GM18951 (cell line): ENCODE measurements around the gene CFAP298.
"Not testable (repeated sequence)": the region's sequence is repeated elsewhere in the genome, so short reads cannot be mapped to it uniquely, and the experiment has no call there.

ENCODE experiments used
- POLR2A ChIP-seq: IDR thresholded peaks from 4 replicates; pipeline ENCODE4 v1.6.1; 2011; ENCODE audit warnings: mild to moderate bottlenecking; ENCODE audit not compliant: insufficient read length, insufficient read depth; ENCODE audit errors: extremely low read depth
- in situ Hi-C: fragments of 300-500 bp; cut with MboI; formaldehyde crosslinking; loops from one replicate; pipeline ENCODE4 v1.12.0; 2022; ENCODE audit warnings: low sequenced_read_pairs, mixed read lengths, inconsistent platforms; ENCODE audit not compliant: unreplicated experiment

The CFAP298 gene

DNA sequence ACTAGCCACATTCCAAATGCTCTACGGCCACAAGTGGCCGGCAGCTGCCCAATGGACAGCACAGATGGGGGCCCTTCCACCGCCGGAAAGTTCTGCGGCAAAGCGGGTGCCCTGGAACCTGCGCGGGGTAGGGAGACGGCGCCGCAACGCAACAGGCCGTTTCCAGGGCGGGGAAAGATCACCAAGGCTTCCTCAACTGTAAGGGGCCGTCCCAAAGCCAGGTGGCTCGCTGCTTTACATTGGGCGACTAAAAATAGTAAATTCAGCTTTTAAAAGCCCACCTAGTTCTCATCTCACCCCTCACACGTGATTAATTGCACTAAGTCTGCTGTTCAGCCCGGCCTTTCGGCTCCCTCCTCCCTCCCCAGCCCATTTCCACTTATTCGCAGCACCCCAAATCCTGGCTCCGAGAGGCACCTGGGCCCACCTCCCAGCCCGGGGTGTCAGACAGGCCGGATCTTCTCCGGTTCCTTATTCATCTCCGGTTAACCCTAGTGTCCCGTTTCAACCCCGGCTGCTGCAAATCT lies 643 bp downstream of the CFAP298 start:
- in situ Hi-C loops, result no loop called here
- no peak for TF ChIP-seq POLR2A

DNA sequence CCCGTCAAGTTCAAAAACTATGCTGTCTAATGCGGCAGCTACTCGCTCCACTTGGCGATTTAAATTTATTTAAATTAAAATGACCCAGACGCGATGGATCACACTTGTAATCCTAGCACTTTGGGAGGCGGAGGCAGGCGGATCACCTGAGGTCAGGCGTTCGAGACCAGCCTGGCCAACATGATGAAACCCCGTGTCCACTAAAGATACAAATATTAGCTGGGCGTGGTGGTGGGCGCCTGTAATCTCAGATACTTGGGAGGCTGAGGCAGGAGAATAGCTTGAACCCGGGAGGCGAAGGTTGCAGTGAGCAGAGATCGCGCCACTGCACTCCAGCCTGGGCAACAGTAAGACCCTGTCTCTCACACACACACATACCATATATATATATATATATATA lies 1.2 kb downstream of the CFAP298 start:
- in situ Hi-C loops, result not testable (repeated sequence)

DNA sequence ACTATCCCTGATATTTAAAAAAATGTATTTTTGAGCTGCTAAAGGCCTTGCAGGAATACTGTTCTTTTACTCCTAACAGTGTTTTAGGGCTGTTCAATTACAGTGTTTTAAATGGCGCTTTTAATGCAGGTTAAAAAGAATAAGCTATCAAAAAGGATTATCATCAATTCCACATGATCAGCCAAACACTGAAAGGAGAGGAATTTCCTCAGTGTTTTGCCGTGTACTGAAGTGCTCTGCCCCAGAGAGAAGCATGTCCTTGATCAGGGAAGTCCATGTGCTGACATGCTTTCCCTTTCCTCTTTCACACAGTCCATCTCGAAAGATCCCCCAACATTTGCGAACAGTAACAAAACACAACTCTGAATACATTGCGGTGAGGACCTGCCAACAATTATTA lies 3.3 kb downstream of the CFAP298 start:
- in situ Hi-C loops, result loop anchor here (10.0 kb wide), 1 partner anchor 204 kb away; no protein-coding TSS in a partner anchor
- TF ChIP-seq POLR2A, result no peak

DNA sequence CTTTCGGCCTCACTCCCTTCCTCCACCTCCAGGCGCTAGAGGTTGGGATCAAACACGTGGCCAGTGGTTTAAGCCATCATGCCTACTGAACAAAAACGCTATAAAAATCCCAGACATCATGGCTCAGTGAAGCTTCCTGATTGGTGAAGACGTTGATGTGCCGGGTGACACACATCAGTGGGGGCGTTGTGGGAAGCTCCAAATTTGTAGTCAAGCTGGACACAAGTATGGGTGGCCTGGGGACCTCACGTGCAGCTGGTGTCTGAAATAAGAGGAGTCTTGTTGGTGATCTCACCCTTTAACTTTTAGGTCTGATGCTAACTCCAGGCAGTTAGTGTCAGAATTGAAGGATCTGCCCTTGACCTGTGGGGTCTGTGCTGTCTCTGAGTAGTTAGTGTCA lies 6.7 kb downstream of the CFAP298 start:
- TF ChIP-seq POLR2A, result no peak
- in situ Hi-C loops, result loop anchor here (10.0 kb wide), 1 partner anchor 201 kb away; no protein-coding TSS in a partner anchor

DNA sequence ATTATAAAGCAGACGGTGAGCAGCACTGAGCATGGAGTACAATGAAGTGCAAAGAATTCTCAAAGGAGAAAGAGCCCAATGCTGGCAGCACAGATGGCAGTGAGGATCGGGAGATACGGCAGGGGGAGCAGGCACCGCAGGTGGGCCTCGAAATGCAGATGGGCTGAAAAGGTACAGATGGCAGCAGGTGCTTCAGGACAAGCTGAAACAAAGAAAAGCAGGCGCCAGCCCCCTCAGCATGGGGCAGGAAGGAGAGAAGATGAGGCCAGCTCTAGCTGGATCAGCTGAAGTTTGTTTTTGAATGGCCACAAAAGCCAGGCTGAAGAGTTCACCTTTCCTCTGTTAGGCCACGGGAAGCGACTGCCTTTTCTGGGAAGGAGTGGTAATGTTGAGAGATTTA lies 7.7 kb downstream of the CFAP298 start:
- TF ChIP-seq POLR2A, result no peak
- in situ Hi-C loops, result loop anchor here (10.0 kb wide), 1 partner anchor 200 kb away; no protein-coding TSS in a partner anchor

DNA sequence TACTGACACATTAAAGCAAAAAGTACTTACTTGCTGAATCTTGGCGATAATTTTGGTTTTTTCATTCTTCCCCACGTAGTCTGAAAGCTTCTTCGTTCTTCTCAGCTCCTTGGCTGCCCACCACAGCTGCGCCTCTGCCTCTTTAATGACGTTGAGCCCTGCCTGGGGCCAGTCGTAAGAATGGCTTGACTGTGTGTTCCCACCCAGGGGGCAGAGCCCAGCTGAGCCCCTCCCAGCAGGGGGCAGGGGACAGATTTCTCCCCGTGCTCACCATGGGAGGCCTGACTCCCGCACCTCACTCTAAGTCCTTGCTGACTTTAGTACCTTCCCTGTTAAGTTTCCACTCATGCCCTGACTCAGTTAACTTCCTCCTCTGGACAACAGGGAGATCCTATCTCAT lies 9.0 kb downstream of the CFAP298 start:
- no peak for TF ChIP-seq POLR2A
- in situ Hi-C loops, result loop anchor here (10.0 kb wide), 1 partner anchor 198 kb away; no protein-coding TSS in a partner anchor

DNA sequence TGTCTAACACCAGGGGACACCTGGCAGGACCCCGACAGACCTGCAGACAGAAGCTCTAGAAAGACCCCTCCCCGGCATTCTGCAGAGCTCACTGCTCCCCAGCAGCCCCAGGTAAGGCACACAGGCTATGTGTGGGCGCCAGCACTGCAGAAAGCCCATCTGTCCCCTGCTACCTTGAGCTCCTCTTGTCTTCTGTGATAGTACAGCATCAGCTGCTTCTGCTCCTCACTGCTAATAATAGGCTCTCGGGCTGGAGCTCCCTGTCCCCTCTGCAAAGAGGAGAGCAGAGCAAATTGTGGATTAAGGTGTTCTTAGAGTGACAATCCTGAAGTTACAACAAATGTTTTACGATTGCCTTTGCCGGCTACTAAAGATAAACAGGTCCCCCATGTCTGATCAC lies 10.1 kb downstream of the CFAP298 start:
- TF ChIP-seq POLR2A, result no peak
- in situ Hi-C loops, result loop anchor here (10.0 kb wide), 1 partner anchor 197 kb away; no protein-coding TSS in a partner anchor

DNA sequence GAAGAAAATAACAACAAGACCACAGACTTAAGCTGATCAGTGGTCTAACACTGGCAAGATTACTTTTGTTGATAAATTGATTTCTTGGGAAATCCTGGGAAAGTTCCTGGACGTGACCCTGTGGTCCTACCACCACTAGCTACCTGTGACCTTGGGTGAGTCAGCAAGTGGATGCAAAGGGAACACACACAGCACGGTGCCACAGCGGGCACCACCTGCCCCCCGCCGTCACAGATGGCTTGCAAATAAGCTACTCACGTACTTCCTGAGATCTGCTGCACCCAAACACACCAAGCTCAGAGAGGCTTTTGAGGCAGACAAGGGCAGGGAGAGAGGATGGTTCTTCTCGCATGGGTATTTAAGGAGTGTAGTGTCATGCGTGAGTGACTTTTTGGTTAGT lies 12.7 kb downstream of the CFAP298 start:
- TF ChIP-seq POLR2A, result no peak
- in situ Hi-C loops, result no loop called here

DNA sequence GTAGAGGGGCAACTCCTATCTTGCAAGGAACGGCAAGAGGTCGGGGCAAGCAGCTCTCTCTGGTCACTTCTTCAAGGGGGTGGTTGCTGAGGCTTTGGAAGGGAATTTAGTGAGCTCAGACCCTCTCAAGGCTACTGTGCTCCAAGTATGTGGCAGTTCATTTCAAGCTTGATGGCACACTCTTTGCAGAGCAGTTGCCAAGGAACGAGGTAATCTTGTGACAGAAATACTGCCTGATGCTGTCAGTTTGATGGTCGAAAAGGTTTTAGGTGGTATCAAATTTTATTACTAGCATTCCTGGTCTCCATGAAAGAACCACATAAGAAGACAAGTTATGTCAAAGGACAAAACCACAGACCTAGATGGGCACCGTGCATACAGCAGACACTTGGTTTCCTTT lies 13.1 kb downstream of the CFAP298 start:
- TF ChIP-seq POLR2A, result no peak
- in situ Hi-C loops, result no loop called here

DNA sequence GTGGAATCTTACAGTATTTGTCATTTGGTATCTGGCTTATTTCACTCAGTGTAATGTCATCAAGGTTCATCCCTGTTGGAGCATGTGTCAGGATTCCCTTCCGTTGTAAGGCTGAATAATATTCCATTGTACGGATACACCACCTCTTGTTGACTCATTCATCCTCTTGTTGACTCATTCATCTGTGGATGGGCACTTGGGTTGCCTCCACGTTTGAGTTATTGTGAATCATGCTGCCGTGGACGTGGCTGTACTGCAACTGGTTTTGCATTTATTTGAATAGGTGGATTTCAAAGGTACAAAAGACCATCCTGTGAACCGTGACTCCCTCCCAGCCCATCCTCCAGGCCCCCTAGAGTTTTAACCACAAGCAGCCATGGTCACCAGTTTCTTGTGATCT lies 15.0 kb downstream of the CFAP298 start:
- in situ Hi-C loops, result no loop called here
- TF ChIP-seq POLR2A, result no peak

DNA sequence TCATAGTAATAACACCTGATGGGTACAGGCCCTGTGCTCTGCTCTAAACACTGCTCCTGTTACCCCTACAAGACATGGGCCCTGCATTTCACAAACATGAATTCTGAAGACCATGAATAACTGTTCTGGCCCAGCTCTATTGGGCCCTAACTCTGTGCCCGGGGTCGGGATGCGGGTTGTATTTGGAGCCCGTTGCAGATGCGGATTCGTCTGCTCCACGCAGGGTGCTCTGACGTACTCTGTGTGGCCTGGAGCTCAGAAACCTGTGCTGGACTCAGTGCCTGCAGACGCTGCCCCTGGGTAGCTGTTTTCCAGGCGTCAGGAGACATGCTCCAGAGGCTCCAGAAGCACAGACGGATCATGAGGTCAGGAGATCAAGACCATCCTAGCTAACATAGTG lies 16.7 kb downstream of the CFAP298 start:
- in situ Hi-C loops, result no loop called here
- no peak for TF ChIP-seq POLR2A

DNA sequence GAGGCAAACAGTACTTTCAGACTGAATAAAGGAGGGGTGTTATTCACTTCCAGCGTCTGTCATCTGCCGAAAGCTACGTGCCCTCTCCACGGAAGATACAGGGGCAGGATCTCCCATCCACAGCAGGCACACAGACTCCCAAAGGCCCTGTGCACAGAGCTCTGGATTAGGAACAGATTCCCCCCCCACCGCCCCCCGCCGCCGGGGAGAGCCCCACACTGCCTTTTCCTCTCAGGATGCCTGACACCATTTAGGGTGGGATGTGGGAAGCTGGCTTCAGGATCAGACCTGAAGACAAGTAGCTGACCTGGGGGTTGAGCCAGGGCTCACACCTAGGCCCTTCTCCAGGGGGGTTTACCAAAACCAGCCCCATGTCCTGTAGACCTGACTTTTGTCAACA lies 18.5 kb downstream of the CFAP298 start:
- no peak for TF ChIP-seq POLR2A
- in situ Hi-C loops, result no loop called here

DNA sequence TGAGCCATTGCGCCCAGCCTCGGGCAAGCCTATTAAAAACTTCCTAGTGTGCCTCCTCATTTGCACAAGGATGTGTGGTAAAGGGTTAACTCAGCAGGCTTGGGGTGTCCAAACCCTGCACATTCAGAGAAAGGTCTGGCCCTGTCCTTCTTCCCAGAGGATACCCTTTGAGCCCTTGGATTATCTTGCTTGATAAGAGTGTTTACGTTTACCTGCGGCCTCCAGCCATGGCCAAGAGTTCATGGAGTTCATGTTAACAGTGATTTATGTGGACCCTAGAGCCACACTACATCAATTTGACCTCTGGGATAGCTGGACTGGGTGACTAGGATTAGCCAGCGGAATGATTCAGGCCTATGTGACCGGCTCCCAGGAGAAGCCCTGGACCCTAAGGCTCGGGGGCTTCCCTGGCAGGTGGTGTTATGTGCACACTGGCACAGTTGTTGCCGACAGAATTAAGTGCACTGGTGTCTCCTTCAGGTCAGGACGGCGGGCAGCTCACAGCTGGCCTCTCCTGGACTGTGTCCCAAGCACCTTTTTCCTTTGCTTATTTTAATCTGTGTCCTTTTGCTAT lies 19.2 kb downstream of the CFAP298 start:
- no peak for TF ChIP-seq POLR2A
- in situ Hi-C loops, result no loop called here

DNA sequence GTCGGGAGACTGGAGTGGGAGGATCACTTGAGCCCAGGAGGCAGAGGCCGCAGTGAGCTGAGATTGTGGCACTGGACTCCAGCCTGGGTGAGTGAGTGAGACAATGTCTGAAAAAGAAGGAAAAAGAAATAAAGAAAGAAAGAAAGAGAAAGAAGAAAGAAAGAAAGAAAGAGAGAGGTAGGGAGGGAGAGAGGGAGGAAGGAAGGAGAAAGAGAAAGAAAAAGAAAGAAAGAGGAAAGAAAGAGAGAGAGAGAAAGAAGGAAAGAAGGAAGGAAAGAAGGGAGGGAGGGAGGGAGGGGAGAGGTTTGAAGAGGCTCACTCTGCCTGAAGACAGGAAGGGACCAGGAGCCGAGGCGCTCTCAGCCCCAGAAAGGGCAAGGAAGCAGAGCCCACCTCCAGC lies 22.0 kb downstream of the CFAP298 start:
- in situ Hi-C loops, result no loop called here
- no peak for TF ChIP-seq POLR2A
